ENCODE data around the gene BMPR1A.

The BMPR1A gene

GRCh38 chr10:86955501-86956194 lies 199.2 kb downstream of the BMPR1A start:
- DNase-seq (ENCODE audit: low read depth in 3 of 3): no peak

DNA sequence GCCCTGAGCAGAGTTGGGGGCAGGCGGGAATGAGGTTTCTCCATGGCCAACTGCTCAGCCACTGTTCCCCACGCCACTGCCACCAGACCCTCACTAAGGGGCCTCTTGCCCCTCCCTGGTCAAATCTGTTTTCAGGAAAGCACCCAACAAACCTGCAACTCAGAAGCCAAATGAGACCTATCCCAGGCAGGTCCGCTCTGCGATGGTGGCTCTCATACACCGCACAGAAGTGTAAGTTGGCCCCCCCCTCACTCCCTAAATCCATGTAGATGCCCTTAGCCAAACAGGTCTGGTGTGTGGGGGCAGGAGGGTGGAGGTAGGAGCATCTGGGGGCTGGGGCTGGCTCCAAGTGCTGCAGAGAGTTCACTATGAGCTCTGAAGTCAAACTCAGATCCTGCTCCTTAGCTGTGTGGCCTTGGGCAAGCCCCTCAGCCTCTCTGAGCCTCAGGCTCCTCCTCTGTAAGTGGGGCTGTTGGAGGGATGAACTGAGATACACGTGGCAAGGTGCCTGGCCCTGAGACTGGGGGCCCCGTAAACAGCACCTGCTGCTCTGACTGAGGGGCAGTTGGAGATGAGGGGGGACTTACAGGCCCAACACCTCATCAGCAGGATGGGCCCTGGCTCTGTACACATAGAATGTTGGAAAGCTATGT lies 199.9 kb downstream of the BMPR1A start:
- DNase-seq (ENCODE audit: low read depth in 3 of 3): no peak

DNA sequence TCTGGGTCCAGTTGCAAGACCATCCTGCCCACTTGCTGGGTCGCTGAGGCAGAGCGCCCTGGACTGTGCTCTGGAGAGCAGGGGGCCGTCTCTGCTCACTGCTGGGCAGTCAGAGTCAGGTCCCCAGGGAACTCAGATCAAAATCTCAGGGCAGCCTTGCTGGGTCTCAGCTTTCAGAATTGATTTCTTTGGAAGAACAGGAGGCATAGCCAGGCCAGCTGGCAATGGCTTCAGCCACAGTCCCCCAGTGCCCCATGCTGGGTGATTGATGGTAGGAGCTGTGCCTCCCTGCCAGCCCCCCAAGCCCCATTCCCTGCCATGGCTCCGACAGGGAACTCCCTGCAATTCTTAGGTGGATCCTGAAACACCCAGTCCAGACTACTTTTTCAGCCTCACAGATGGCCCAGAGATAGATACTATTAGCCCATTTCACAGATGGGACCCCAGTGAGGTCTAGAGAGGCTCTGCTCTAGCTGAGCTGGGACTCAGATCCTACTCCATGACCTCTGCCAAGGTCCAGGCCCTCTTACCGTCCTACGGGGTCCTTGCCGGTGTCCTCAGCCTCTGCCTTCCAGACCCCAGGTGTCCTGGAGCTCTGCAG lies 200.5 kb downstream of the BMPR1A start:
- DNase-seq (ENCODE audit: low read depth in 3 of 3): no peak

- DNase-seq (ENCODE audit: low read depth in 3 of 3): no peak
These were observed 201.2 kb downstream of the BMPR1A start, which contains the start of gene MMRN2 for GRCh38 chr10:86957471-86958115. Gene MMRN2, minus strand, starts transcription at chr10:86957615. Its CDS starts 74 bp downstream, at chr10:86957541.

DNA sequence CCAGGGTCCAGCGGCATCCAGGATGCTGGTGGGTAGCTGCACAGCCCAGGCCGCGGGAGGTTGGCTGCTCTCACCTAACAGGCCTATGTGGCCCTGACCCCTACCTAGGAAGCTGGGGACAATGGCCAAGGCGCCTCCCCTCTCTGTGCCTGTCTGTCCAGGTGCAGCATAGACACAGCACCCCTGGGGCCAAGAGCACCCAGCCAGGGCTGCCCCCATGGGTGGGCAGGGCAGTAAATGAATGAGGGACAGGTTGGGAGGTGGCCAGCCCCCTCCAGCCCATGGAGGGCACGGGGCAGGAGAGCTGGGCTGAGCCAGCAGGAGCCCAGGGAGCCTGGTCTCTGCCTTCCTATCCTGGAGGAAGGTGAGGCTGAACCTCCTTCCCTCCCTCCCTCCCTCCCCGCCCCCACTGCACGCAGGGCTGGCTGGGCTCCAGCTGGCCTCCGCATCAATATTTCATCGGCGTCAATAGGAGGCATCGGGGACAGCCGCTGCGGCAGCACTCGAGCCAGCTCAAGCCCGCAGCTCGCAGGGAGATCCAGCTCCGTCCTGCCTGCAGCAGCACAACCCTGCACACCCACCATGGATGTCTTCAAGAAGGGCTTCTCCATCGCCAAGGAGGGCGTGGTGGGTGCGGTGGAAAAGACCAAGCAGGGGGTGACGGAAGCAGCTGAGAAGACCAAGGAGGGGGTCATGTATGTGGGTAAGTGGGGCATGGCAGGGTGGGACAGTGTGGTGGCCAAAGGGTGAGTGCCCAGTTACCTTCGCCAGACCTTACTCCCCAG lies 201.9 kb downstream of the BMPR1A start, which contains the start of gene SNCG:
SNCG (plus strand) TSS at position 484 of the 785 bp plus-strand sequence; CDS start at position 583, 99 bp downstream.
- no peak for DNase-seq (ENCODE audit: low read depth in 3 of 3)

GRCh38 chr10:86958901-86959736 lies 202.7 kb downstream of the BMPR1A start:
- DNase-seq (ENCODE audit: low read depth in 3 of 3): no peak

GRCh38 chr10:86959737-86960002 lies 203.3 kb downstream of the BMPR1A start:
- no peak for DNase-seq (ENCODE audit: low read depth in 3 of 3)

DNA sequence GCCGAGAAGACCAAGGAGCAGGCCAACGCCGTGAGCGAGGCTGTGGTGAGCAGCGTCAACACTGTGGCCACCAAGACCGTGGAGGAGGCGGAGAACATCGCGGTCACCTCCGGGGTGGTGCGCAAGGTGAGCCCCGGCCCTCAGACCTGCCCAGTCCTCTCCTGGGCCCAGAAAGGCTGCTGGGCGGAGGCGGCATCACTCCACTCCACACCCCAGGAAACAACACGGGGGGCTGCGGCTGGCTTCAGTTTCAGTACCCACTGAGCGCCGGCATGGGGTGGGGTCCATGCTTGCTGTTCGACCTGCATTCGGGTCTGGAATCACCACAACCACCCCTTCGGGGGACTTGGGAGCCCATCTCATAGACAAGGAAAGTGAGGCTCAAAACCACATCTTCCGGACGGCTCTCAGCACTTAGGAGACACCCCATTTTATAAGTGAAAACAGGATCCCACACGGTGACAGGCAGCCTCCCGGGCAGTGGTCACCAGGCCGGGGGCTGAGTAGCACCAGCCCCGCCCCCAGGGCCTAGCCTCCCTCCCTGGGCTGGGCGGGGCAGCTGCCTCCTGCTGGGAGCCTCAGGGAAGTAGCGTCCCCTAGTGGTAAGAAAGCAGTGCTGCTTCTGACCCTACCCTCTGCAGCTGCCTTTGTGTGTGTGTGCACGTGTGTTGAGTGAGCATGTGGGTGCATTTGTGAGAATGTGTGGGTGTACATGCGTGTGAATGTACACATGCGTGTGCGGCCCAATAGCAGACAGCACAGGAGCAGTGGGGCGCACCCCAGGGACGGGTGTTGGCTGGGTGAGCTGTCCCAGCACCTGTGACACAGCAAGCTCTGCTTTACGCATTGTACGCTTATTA lies 203.8 kb downstream of the BMPR1A start:
- no peak for DNase-seq (ENCODE audit: low read depth in 3 of 3)

GRCh38 chr10:86960863-86961434 lies 204.5 kb downstream of the BMPR1A start:
- no peak for DNase-seq (ENCODE audit: low read depth in 3 of 3)

- no peak for DNase-seq (ENCODE audit: low read depth in 3 of 3)
These were observed 205.2 kb downstream of the BMPR1A start for GRCh38 chr10:86961481-86962091.

GRCh38 chr10:86962136-86962980 lies 205.9 kb downstream of the BMPR1A start:
- no peak for DNase-seq (ENCODE audit: low read depth in 3 of 3)

GRCh38 chr10:86962981-86963310 lies 206.5 kb downstream of the BMPR1A start:
- no peak for DNase-seq (ENCODE audit: low read depth in 3 of 3)

- DNase-seq (ENCODE audit: low read depth in 3 of 3): no peak
These were observed 207.0 kb downstream of the BMPR1A start for GRCh38 chr10:86963341-86963919.

- no peak for DNase-seq (ENCODE audit: low read depth in 3 of 3)
These were observed 207.8 kb downstream of the BMPR1A start for GRCh38 chr10:86964061-86964846.

DNA sequence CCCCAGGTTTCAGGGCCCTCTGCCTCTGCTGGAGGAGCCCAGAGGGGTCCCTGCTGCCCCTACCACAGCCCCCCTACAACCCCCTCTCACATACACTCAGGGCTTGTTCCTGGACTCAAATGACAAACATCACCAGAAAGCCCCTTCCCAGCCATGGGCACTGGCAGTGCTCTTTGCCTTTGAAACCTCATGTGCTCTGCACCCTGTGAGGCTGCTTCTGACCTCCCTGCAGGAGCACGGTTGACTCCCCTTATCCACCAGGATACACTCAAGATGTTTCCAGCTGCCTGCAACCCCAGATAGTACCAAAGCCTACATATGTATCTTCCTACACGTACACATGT lies 208.4 kb downstream of the BMPR1A start:
- DNase-seq (ENCODE audit: low read depth in 3 of 3): no peak

DNA sequence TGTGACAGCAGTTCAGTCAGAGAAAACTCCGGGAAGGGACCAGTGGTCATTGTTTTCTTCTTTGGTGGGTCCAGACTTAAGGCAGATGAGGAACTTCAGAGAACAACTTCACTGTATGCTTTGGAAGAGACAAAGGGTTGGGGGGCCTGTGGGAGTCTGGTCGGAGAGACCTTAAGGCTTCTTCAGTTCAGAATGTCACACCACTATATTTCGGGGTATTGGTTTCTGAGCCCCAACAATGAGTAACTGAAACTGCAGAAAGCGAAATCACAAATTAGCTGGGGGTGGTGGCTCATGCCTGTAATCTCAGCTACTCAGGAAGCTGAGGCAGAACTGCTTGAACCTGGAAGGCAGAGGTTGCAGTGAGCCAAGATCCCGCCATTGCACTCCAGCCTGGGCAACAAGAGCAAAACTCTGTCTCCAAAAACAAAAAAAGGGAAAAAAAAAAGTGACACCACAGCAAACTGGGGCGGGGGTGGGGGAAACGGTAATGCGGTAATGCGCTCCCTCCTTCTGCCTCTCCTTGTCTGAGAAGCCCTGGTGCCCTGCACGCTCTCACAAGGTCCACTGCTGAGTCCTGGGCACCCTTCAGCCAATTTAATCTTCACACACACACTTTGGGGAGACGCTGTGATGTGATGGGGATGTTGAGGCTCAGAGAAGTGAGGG lies 209.7 kb downstream of the BMPR1A start:
- no peak for DNase-seq (ENCODE audit: low read depth in 3 of 3)

- no peak for DNase-seq (ENCODE audit: low read depth in 3 of 3)
These were observed 211.1 kb downstream of the BMPR1A start for GRCh38 chr10:86967481-86967941.

Data from stimulated activated CD4-positive, alpha-beta T cell treated with anti-CD3 and anti-CD28 coated beads, TNF-alpha, amount 100 ng/mL, for 4 hours (primary cell).